ENCODE results near the gene CHMP2A.

GRCh38 chr19:58516964-58517833 lies 37.7 kb downstream of the CHMP2A start:
- TF ChIP-seq CTCF (IDR thresholded peaks at IDR 0.05): no peak
- TF ChIP-seq POLR2A (IDR thresholded peaks at IDR 0.05): no peak

Measured in breast epithelium (tissue), 3 donors.